Measurements from ENCODE around the gene BCL11B. TPM values are rescaled to one million over a fixed set of nuclear protein-coding genes. Genes with fewer than 3 reads are reported as not detected.

BCL11B gene
- total RNA-seq, 1 donor from 2014 or later: 0.23 TPM

DNA sequence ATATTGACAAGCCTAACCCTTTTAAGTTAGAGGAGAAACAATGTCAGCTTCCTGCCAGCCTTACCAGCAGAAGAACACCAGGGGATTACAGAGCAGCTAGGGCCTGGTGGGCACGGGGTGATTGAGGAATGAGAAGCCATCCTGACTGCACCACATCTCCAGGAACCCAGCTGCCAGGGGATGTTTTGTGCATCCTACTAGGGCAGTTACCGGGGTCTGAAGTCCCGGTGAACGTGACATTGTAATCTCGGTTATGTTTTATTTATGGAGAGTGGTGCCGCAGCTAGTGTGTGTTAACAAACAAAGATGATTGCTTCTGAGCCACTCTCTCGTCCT, 115.9 kb downstream of the BCL11B start:
- H3K4me3 ChIP-seq (ENCODE audit: low read depth, low read length): no peak overlapping the region
- TF ChIP-seq, protein P1, sequence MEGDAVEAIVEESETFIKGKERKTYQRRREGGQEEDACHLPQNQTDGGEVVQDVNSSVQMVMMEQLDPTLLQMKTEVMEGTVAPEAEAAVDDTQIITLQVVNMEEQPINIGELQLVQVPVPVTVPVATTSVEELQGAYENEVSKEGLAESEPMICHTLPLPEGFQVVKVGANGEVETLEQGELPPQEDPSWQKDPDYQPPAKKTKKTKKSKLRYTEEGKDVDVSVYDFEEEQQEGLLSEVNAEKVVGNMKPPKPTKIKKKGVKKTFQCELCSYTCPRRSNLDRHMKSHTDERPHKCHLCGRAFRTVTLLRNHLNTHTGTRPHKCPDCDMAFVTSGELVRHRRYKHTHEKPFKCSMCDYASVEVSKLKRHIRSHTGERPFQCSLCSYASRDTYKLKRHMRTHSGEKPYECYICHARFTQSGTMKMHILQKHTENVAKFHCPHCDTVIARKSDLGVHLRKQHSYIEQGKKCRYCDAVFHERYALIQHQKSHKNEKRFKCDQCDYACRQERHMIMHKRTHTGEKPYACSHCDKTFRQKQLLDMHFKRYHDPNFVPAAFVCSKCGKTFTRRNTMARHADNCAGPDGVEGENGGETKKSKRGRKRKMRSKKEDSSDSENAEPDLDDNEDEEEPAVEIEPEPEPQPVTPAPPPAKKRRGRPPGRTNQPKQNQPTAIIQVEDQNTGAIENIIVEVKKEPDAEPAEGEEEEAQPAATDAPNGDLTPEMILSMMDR (conservative IDR thresholded peaks at IDR 0.05; ENCODE audit: low read depth, low read length): no peak
- DNase-seq (ENCODE audit: low read depth): no peak

DNA sequence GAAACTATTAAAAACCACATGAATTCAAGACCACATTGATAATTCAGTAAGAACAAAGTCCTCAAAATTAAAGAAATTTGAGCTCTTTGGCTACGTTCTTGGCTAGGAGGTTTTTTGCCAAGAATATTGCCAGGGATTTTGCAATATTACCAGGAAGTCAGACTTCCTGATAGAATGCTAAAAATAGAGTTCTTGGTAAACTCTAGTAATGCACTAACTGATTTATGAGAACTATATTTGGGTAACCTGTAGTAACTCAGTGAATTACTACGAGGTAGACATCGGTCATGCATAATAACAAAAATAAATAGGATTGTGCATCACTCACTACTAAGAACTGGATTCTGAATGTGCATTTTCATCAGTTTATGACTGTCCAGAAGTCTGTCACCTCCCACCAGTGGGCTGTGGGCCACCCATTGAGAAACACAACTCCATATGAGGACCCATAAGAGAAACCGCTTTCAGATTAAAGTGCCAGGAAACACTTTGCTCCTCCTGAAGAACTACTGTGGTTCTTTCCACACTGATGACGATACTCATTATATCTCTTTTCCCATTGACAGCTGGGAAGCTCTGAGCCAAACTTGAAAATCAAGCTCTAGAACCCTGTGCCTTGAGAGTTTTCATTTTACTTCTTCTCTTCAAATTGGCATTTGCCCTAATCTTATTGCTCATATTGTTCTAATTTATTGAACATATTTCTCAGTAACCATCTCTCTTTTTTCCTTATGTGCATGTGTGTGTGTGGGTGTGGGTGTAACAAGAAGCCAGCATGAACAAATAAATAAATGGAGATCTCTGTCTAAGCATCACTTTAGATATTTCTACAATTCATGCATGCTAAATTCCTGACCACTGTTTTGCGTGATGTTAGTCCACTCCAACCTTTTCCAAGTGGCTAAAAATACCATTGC, 116.6 kb downstream of the BCL11B start:
- TF ChIP-seq, protein P1 (conservative IDR thresholded peaks at IDR 0.05; ENCODE audit: low read depth, low read length): no peak
- no peak overlapping the region for H3K4me3 ChIP-seq (ENCODE audit: low read depth, low read length)
- no peak for DNase-seq (ENCODE audit: low read depth)

DNA sequence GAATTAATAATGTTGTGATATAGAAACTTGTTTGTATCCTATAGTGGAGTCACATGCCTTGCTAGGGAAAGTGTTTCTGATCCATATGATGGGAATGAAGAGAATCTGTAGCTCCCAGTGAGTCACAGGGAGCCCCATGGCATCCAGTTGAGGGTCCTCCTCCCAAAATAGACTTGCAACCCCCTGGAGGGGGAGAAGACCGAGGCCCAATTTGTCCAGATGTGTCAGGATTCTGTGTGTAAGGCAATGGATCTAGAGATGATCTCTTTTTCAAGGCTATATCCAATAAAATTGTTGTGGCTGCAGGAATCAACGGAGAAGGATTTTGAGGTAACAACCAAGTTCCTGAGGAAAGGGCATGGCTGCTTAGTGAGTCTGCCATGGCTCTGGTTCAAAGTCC, 121.8 kb downstream of the BCL11B start:
- TF ChIP-seq, protein P1 (conservative IDR thresholded peaks at IDR 0.05; ENCODE audit: low read depth, low read length): no peak
- no peak for DNase-seq (ENCODE audit: low read depth)
- H3K4me3 ChIP-seq (ENCODE audit: low read depth, low read length): no peak overlapping the region

DNA sequence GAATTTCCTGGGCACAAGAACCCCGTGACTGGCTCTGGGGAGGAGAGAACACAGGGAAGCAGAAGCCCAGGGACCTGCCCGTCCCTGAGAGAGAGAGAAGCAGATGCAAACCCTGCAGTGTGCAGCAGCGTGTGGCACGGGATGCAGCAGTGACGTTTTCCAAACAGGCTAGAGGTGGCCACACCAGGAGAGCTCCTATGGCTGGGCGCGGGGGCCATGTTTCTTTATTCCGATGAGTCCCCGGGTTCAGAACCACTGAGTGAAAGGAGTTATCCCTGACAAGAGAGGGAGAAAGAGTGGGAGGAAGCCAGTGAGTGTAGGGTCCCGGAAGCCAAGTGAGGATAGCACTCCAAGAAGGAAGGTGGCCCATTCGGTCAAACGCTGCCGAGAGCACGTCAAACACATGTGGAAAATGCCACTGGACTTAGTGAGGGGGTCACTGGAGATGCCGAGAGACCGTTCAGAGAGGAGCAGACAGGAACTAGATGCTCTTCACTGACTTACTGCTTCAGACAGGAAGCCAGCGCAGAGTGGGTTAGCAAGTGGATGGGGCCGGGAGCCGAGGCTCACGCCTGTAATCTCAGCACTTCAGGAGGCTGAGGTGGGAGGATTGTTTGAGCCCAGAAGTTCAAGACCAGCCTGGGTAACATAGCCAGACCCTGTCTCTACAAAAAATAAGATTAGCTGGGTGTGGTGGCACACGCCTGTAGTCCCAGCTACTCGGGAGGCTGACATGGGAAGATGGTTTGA, 123.0 kb downstream of the BCL11B start:
- DNase-seq (ENCODE audit: low read depth): no peak
- H3K4me3 ChIP-seq (ENCODE audit: low read depth, low read length): no peak overlapping the region
- TF ChIP-seq, protein P1 (conservative IDR thresholded peaks at IDR 0.05; ENCODE audit: low read depth, low read length): no peak

DNA sequence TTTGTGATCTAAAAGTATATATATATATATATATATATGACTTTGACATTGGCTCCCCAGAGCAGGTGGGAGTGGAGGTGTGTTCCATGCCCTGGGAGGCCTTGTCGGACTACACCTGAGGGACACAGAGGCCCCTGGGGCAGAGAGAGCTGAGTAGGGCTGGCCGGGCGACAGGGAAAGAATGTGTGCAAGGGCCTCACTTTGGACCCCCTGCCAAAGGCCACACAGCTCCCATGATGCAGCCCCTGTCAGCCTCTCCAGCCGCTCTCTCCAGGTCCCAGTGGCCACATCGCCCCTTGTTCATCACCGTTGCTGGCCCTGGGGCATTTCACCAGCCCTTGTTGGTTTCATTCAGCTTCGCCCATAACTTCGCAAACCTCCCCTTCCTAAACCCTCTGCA, 123.9 kb downstream of the BCL11B start:
- H3K4me3 ChIP-seq (ENCODE audit: low read depth, low read length): no peak overlapping the region
- TF ChIP-seq, protein P1 (conservative IDR thresholded peaks at IDR 0.05; ENCODE audit: low read depth, low read length): no peak
- DNase-seq (ENCODE audit: low read depth): no peak

DNA sequence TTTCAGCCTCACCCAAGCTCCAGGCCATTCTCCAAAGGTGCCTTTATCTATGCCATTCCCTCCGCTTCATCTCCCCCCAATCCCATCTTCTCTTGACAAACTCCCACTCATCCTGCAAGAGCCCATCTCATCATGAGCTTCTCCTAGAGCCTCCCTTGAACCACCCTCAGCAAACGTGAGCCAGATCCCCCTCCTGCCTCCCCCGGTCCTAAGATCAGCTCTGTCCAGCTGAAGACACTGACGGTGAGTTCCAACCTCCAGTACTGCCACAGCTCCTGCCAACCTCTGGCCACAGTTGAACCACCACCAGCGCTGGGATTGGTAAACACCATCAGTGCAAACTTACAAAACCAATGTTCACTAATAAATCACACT, 124.6 kb downstream of the BCL11B start:
- TF ChIP-seq, protein P1 (conservative IDR thresholded peaks at IDR 0.05; ENCODE audit: low read depth, low read length): no peak
- H3K4me3 ChIP-seq (ENCODE audit: low read depth, low read length): no peak overlapping the region
- DNase-seq (ENCODE audit: low read depth): no peak
